SK-N-SH (cell line): ENCODE data around the gene RASA1. TPM values are rescaled to one million over a fixed set of nuclear protein-coding genes. Genes with fewer than 3 reads are reported as not detected.

Experiments used
- CTCF ChIA-PET: fragments of 300-600, 350-600 bp; formaldehyde crosslinking; extraction: SDS; loops from one replicate; lab custom pipeline; 2021; lab: Yijun Ruan, JAX
- POLR2A ChIA-PET: fragments of 350-600 bp; sonication (Branson Sonifier 250); formaldehyde crosslinking; extraction: SDS; loops from one replicate; lab custom pipeline; 2020; ENCODE audit warnings: antibody characterized with exemption, inconsistent platforms; lab: Yijun Ruan, JAX
- DNase-seq: peaks from one replicate; pipeline ENCODE4 v3.0.0; 2012
- H2AFZ ChIP-seq: fragments of 200-600 bp; sonication (generic); 2 replicates; pipeline ENCODE4 v1.8.1; 2016; ENCODE audit warnings: antibody characterized with exemption, mild to moderate bottlenecking, low read depth
- H3F3A ChIP-seq: fragments of 200-600 bp; sonication (generic); replicated peaks from 2 replicates; pipeline ENCODE3; 2016; ENCODE audit warnings: antibody characterized with exemption, mild to moderate bottlenecking; ENCODE audit not compliant: insufficient read depth
- H3K27ac ChIP-seq, 2 experiments: fragments of 200-500 bp in 1 of 2; fragments of 200-600 bp in 1 of 2; sonication (Bioruptor generic) in 1 of 2; sonication (generic), shearing (Covaris generic) in 1 of 2; 2 replicates each; pipeline versions ENCODE4 v1.5.1 to v1.6.1; 2014 to 2016; ENCODE audit warnings: low read depth in 2 of 2, inconsistent platforms in 1 of 2, low read length in 1 of 2, mild to moderate bottlenecking in 1 of 2, mixed read lengths in 1 of 2
- H3K27me3 ChIP-seq: fragments of 200-600 bp; sonication (generic), shearing (Covaris generic); 2 replicates; pipeline ENCODE4 v1.6.1; 2016; ENCODE audit warnings: mixed run types; ENCODE audit not compliant: insufficient read depth
- H3K36me3 ChIP-seq, 2 experiments: fragments of 200-500 bp in 1 of 2; fragments of 200-600 bp in 1 of 2; sonication (Bioruptor generic) in 1 of 2; sonication (generic) in 1 of 2; replicated peaks in 1 of 2; 2 replicates each; pipeline versions ENCODE3 to v1.5.1; 2014 to 2016; ENCODE audit warnings: low read length in 1 of 2, mild to moderate bottlenecking in 1 of 2; ENCODE audit not compliant: insufficient read depth in 2 of 2, control insufficient read depth in 1 of 2
- H3K4me1 ChIP-seq, 2 experiments: fragments of 200-500 bp in 1 of 2; fragments of 200-600 bp in 1 of 2; sonication (Bioruptor generic) in 1 of 2; sonication (generic), shearing (Covaris generic) in 1 of 2; 2 replicates each; pipeline versions ENCODE4 v1.5.1 to v1.6.1; 2014 to 2016; ENCODE audit warnings: low read depth in 1 of 2, low read length in 1 of 2, mixed run types in 1 of 2; ENCODE audit not compliant: insufficient read depth in 2 of 2, control insufficient read depth in 1 of 2
- H3K4me2 ChIP-seq: fragments of 200-600 bp; sonication (generic), shearing (Covaris generic); 2 replicates; pipeline ENCODE4 v1.6.1; 2017; ENCODE audit warnings: mixed run types
- H3K4me3 ChIP-seq, 2 experiments: fragments of 200-500 bp in 1 of 2; fragments of 200-600 bp in 1 of 2; sonication (Bioruptor generic) in 1 of 2; sonication (generic), shearing (Covaris generic) in 1 of 2; 2 replicates each; pipeline versions ENCODE4 v1.5.1 to v1.8.1; 2014 to 2016; ENCODE audit warnings: low read depth in 2 of 2, inconsistent platforms in 1 of 2, low read length in 1 of 2, mild to moderate bottlenecking in 1 of 2, mixed read lengths in 1 of 2, moderate library complexity in 1 of 2
- H3K79me2 ChIP-seq: fragments of 200-600 bp; sonication (generic); 2 replicates; pipeline ENCODE4 v1.8.1; 2017; ENCODE audit warnings: mild to moderate bottlenecking; ENCODE audit not compliant: insufficient read depth
- H3K9ac ChIP-seq: fragments of 200-600 bp; sonication (generic); 2 replicates; pipeline ENCODE4 v1.6.1; 2017; ENCODE audit warnings: mixed run types
- H3K9me2 ChIP-seq: fragments of 200-600 bp; sonication (generic); 2 replicates; pipeline ENCODE4 v1.6.1; 2017; ENCODE audit warnings: mixed run types
- H3K9me3 ChIP-seq: fragments of 200-600 bp; sonication (generic); 2 replicates; pipeline ENCODE4 v1.6.1; 2017; ENCODE audit warnings: mixed run types, mild to moderate bottlenecking, moderate library complexity
- H4K20me1 ChIP-seq: fragments of 200-600 bp; sonication (generic); 2 replicates; pipeline ENCODE4 v1.6.1; 2017; ENCODE audit warnings: mild to moderate bottlenecking, mixed run types; ENCODE audit not compliant: insufficient read depth
- CTCF ChIP-seq: fragments of 200-600 bp; sonication (generic); IDR thresholded peaks from 2 replicates; pipeline ENCODE4 v1.6.1; 2017; ENCODE audit warnings: antibody characterized with exemption, mild to moderate bottlenecking, moderate library complexity
- ELF1 ChIP-seq: IDR thresholded peaks from 2 replicates; pipeline ENCODE4 v1.4.0; 2012
- EP300 ChIP-seq, 2 experiments: IDR thresholded peaks; 2 replicates each; pipeline versions ENCODE4 v1.4.0 to v1.6.1; 2012; ENCODE audit warnings: borderline replicate concordance in 1 of 2, low read depth in 1 of 2, low read length in 1 of 2
- EZH2phosphoT487 ChIP-seq: fragments of 200-600 bp; sonication (generic); IDR thresholded peaks from 2 replicates; pipeline ENCODE4 v1.6.1; 2017; ENCODE audit warnings: low read depth, mixed run types, mild to moderate bottlenecking, antibody characterized with exemption, moderate library complexity, borderline replicate concordance
- FOSL2 ChIP-seq: IDR thresholded peaks from 2 replicates; pipeline ENCODE4 v1.4.0; 2012; ENCODE audit warnings: low read depth, mild to moderate bottlenecking, moderate library complexity, borderline replicate concordance
- FOXJ3 ChIP-seq: sonication (generic); formaldehyde crosslinking; IDR thresholded peaks from 2 replicates; pipeline ENCODE4 v1.5.1; 2020; ENCODE audit warnings: mild to moderate bottlenecking, missing genetic modification reagents
- FOXM1 ChIP-seq: IDR thresholded peaks from 2 replicates; pipeline ENCODE4 v1.4.0; 2012; ENCODE audit warnings: low read depth, mild to moderate bottlenecking
- GABPA ChIP-seq: IDR thresholded peaks from 2 replicates; pipeline ENCODE4 v1.4.0; 2012; ENCODE audit warnings: low read depth, mild to moderate bottlenecking
- GATA2 ChIP-seq: sonication (generic); formaldehyde crosslinking; IDR thresholded peaks from 2 replicates; pipeline ENCODE4 v1.5.0; 2020; ENCODE audit warnings: mild to moderate bottlenecking, missing genetic modification reagents
- MEF2A ChIP-seq: IDR thresholded peaks from 2 replicates; pipeline ENCODE4 v1.4.0; 2012; ENCODE audit warnings: low read depth, borderline replicate concordance
- MXI1 ChIP-seq: IDR thresholded peaks from 2 replicates; pipeline ENCODE4 v1.6.1; 2012; ENCODE audit warnings: mild to moderate bottlenecking, low read depth, low read length, improper control_type of control experiment
- NRF1 ChIP-seq: IDR thresholded peaks from 2 replicates; pipeline ENCODE4 v1.6.1; 2012; ENCODE audit warnings: low read depth, mild to moderate bottlenecking, low read length
- RAD21 ChIP-seq: IDR thresholded peaks from 2 replicates; pipeline ENCODE4 v1.6.1; 2012; ENCODE audit warnings: mild to moderate bottlenecking, low read length
- RXRA ChIP-seq: IDR thresholded peaks from 2 replicates; pipeline ENCODE4 v1.4.0; 2012; ENCODE audit warnings: low read depth, mild to moderate bottlenecking, borderline replicate concordance
- SIN3A ChIP-seq: IDR thresholded peaks from 2 replicates; pipeline ENCODE4 v1.6.1; 2012; ENCODE audit warnings: low read depth, mild to moderate bottlenecking, low read length, moderate library complexity, borderline replicate concordance
- TCF12 ChIP-seq: IDR thresholded peaks from 2 replicates; pipeline ENCODE4 v1.4.0; 2012
- TEAD4 ChIP-seq: IDR thresholded peaks from 2 replicates; pipeline ENCODE4 v1.4.0; 2012; ENCODE audit warnings: mild to moderate bottlenecking, borderline replicate concordance; ENCODE audit not compliant: insufficient read depth
- USF1 ChIP-seq: IDR thresholded peaks from 2 replicates; pipeline ENCODE4 v1.4.0; 2012; ENCODE audit warnings: low read depth, borderline replicate concordance
- USF2 ChIP-seq: fragments of 150-350 bp; IDR thresholded peaks from 2 replicates; pipeline ENCODE4 v1.6.1; 2017; ENCODE audit warnings: antibody characterized with exemption, low read length, low read depth, borderline replicate concordance
- WGBS: methylation state at CpG from one replicate; pipeline ENCODE4 v1.1.6; 2017; ENCODE audit warnings: low lambda C conversion rate; 5-methylcytosine and 5-hydroxymethylcytosine counted together
- polyA plus RNA-seq, 3 experiments: library from polyadenylated mRNA; depleted of rRNA; stranded (reverse); fragments of >200 nt; gene quantifications; 2 replicates each; pipeline ENCODE4 v1.2.3, GENCODE V29; 2012

Gene RASA1
- polyA plus RNA-seq, 1 of the 3 experiments (the other 2 are of a cell fraction): 49.1 TPM

- POLR2A ChIA-PET: no interaction called here
- TF ChIP-seq EZH2phosphoT487: no peak
- no peak for TF ChIP-seq GATA2 (CRISPR knock-in tag)
- TF ChIP-seq GABPA: no peak
Measured at GRCh38 chr5:87347841-87348240, 80.2 kb downstream of the RASA1 start.

GRCh38 chr5:87354496-87354895 is 86.8 kb downstream of the RASA1 start:
- 100% methylated on average over 1 of the region's 1 CpG for WGBS
- DNase-seq: no peak
- no peaks in the 10 kb centered on the region for H3K4me1 ChIP-seq
- H3K4me3 ChIP-seq: no peak overlapping the region
- H3K36me3 ChIP-seq: peaks cover 62 to 78% of the 10 kb centered on the region in 2 experiments
- peaks cover 10% of the 10 kb centered on the region for H3F3A ChIP-seq
- H2AFZ ChIP-seq: no peak overlapping the region
- no peak for TF ChIP-seq EP300 (IDR thresholded peaks at IDR 0.05; ENCODE audit: borderline replicate concordance in 1 of 2, low read depth in 1 of 2, low read length in 1 of 2)
- TF ChIP-seq RAD21: no peak
- TF ChIP-seq FOSL2: no peak
- no peak for TF ChIP-seq MXI1
- no peak for TF ChIP-seq GABPA
- no peak for TF ChIP-seq TCF12
- TF ChIP-seq USF2: no peak
- TF ChIP-seq ELF1: no peak
- no peaks in the 10 kb centered on the region for H3K9me3 ChIP-seq
- POLR2A ChIA-PET: interaction anchor here (0.5 kb wide), 1 partner anchor 29 kb away, joined by 4 read pairs; no protein-coding TSS in a partner anchor
- no peaks in the 10 kb centered on the region for H3K9me2 ChIP-seq
- CTCF ChIA-PET: no interaction called here
- H3K79me2 ChIP-seq: peaks cover 28% of the 10 kb centered on the region; the same call in 1 of the 2 replicates
- H3K27me3 ChIP-seq: no peaks in the 10 kb centered on the region
- H3K27ac ChIP-seq: no peak overlapping the region
- H4K20me1 ChIP-seq: no peaks in the 10 kb centered on the region
- no peak overlapping the region for H3K4me2 ChIP-seq
- no peak overlapping the region for H3K9ac ChIP-seq

More at GRCh38 chr5:87347841-87348240, 80.2 kb downstream of the RASA1 start:
- Histone ChIP-seq H3K9ac (no peak overlapping the region), H3K9me3 (no peaks in the 10 kb centered on the region), H3K4me1 (peaks cover 0 to 7% of the 10 kb centered on the region in 2 experiments; a peak in 2 of 4 replicates), H4K20me1 (no peaks in the 10 kb centered on the region), H3K27me3 (no peaks in the 10 kb centered on the region), H3F3A (peaks cover 18% of the 10 kb centered on the region), H2AFZ (no peak overlapping the region), H3K4me2 (no peak overlapping the region), H3K4me3 (no peak overlapping the region), H3K36me3 (peaks cover 38 to 86% of the 10 kb centered on the region in 2 experiments), H3K9me2 (no peaks in the 10 kb centered on the region), H3K27ac (peak overlapping the region in 1 of 2 experiments; percentile 39; a peak in 1 of 4 replicates), H3K79me2 (peaks cover 16% of the 10 kb centered on the region; the same call in 1 of the 2 replicates)
- CTCF ChIA-PET: interaction anchor here (0.9 kb wide), 1 partner anchor 15 kb away, joined by 3 read pairs; no protein-coding TSS in a partner anchor
- no peak for DNase-seq

- H3K36me3 ChIP-seq: peaks cover 57 to 80% of the 10 kb centered on the region in 2 experiments
- POLR2A ChIA-PET: no interaction called here
- TF ChIP-seq SIN3A: no peak
- no peak for TF ChIP-seq FOXJ3 (CRISPR knock-in tag)
- TF ChIP-seq CTCF: no peak
- no peak for TF ChIP-seq RXRA
- TF ChIP-seq NRF1: no peak
- no peak for TF ChIP-seq GATA2 (CRISPR knock-in tag)
- no peak for TF ChIP-seq TEAD4
- no peak for TF ChIP-seq MEF2A
- TF ChIP-seq USF1: no peak
- no peak for TF ChIP-seq FOXM1
Measured at GRCh38 chr5:87359106-87359505, 91.4 kb downstream of the RASA1 start.

More at GRCh38 chr5:87359106-87359505, 91.4 kb downstream of the RASA1 start:
- H3K27ac ChIP-seq: no peak overlapping the region
- H3K27me3 ChIP-seq: no peaks in the 10 kb centered on the region
- CTCF ChIA-PET: interaction anchor here (1.4 kb wide), 1 partner anchor 12 kb away, joined by 3 read pairs; no protein-coding TSS in a partner anchor
- H3K4me1 ChIP-seq: no peaks in the 10 kb centered on the region; a peak in 2 of 4 replicates
- 96% methylated on average over 2 of the region's 2 CpGs for WGBS
- no peaks in the 10 kb centered on the region for H3K9me3 ChIP-seq
- no peak overlapping the region for H2AFZ ChIP-seq
- DNase-seq: no peak
- H3K79me2 ChIP-seq: peaks cover 44% of the 10 kb centered on the region; the same call in 1 of the 2 replicates
- H3F3A ChIP-seq: peaks cover 21% of the 10 kb centered on the region
- H3K4me3 ChIP-seq: no peak overlapping the region
- H3K4me2 ChIP-seq: no peak overlapping the region
- H3K9ac ChIP-seq: no peak overlapping the region
- H4K20me1 ChIP-seq: no peaks in the 10 kb centered on the region
- no peaks in the 10 kb centered on the region for H3K9me2 ChIP-seq
